GM19468 (cell line): ENCODE measurements around the gene RBM47.
"Not testable (repeated sequence)": the region's sequence is repeated elsewhere in the genome, so short reads cannot be mapped to it uniquely, and the experiment has no call there.

Source experiments
- ATAC-seq: cut with Tn5 transposase; IDR thresholded peaks from one replicate; pipeline ENCODE4 v1.9.1; 2021; ENCODE audit warnings: mild to moderate bottlenecking, moderate library complexity, moderate number of reproducible peaks; ENCODE audit not compliant: unreplicated experiment; ENCODE audit errors: extremely low read depth

The RBM47 gene

DNA sequence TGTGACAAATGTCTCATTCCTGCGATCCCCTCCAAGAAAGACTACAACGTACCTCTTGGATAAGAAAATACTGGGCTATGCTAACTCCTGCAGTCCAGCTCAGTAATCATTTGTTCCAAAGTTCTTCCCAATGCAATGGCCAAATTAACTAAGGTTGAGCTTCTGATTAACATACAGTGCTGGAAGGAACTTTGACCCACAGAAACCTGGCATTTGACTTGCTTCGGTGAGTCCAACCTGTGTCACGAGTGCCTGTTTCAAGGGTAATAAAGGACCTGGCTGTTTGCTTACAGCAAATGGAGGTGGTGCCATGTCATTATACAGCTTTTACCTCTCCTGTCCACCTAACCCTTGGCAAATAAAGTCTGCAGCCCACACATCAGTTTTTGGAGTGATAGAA, 83.2 kb downstream of the RBM47 start:
- no peak for ATAC-seq

DNA sequence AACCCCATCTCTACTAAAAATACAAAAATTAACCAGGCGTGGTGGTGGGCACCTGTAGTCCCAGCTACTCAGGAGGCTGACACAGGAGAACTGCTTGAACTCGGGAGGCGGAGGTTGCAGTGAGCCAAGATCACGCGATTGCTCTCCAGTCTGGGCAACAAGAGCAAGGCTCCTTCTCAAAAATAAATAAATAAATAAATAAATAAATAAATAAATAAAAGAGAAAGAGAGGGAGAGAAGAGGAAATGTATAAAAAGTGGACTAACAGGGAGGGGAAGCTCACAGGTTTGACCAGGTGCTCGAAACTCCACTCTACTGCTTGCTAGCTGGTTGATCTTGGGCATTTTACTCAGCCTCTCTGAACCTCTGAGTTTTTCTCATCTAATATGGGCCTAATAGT, 84.2 kb downstream of the RBM47 start:
- ATAC-seq: not testable (repeated sequence)

DNA sequence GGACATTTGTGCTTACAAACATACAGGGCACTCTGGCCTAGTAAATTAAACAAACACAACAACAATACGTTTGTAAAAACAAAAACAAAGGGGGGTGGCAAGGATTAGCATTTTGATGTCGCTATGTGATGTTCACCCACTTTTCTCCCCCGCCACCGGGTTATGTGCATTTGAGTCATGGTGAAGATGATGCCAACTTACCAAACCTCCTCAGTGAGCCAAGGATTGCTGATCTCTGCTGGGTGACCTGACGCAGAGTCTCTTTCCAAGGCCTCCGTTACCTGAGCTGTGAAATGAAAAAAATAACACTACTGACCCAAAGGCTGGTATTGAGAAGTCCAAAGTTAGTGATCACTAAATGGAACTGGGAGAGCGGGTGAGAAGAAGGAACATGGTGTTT, 85.4 kb downstream of the RBM47 start:
- no peak for ATAC-seq

DNA sequence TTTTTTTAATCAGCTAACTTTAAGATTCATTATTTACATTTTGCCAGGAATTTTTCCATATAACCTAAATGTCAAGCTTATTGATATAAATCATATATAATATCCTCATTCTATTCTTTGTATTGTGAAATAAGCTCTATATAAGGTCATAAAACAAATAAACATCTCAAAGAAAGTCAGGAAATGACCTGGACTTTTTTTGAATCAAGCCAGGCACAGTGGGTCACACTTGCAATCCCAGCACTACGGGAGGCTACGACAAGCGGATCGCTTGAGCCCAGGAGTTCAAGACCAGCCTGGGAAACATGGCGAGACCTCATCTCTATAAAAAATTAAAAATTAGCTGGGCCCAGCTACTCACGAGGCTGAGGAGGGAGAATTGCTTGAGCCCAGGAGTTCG, 88.9 kb downstream of the RBM47 start:
- no peak for ATAC-seq

DNA sequence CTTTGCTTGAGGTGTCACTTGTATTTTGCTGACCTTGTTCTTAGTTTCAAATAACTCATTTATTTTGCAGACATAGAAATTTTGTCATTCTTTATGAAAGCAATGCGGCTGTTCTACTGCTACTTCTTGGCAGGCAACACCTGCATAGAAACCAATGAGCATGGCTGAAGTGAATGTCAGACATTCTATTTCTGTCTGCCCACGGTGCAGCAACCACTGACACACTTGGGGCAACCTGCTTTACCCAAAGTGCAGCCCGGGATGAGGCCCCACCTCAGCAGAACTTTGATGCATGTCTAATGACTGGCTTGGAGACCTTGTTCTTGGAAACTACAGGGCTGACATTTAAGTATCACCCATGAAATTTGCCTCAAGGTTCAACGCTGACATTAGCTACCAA, 93.6 kb downstream of the RBM47 start:
- no peak for ATAC-seq

DNA sequence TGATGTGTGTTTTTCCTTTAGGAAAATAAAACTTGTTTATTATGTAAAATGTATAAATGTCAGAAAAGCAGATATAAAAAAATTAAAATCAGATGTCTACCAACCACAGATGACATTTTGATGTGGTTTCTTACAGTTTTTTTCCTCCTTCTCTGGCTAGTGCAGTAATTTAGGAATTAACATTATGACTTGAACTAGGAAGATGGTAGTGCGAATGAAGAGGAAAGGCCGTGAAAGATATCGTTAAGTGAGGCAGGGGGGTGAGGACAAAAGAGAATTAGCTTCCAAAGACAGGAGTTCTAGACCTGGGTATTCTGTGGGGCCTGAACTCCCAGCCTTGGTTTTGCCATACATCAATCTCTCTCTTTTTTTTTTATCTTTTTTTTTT, 98.0 kb downstream of the RBM47 start:
- no peak for ATAC-seq

DNA sequence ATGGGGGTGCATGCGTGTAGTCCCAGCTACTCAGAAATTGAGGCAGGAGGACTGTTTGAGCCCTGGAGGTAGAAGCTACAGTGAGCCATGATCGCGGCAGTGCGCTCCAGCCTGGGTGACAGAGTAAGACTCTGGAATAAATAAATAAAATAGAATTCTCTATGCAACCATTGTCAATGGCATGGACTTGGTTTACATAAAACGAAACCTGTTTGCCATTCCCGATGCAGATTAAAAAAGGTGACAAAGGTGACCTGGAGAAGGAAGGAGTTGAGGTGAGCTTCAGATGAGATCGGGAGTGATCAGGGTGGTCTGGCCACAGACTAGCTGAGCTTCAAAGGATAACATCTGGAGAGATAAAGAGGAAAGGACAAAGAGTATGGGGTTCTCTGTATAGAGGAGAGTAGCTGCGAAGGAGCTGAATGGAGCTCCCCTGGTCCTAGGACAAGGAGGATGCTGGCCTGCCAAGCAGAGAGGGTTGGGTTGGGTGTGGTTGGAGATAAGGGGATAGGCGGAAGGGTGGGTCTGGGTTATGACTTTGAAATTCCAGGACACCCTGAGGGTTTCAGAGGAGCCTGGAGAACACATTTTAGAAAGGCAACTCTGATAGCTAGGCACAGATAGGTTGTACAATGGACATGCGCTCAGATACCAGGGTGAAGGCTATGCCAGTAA, 98.6 kb downstream of the RBM47 start:
- ATAC-seq: no peak

DNA sequence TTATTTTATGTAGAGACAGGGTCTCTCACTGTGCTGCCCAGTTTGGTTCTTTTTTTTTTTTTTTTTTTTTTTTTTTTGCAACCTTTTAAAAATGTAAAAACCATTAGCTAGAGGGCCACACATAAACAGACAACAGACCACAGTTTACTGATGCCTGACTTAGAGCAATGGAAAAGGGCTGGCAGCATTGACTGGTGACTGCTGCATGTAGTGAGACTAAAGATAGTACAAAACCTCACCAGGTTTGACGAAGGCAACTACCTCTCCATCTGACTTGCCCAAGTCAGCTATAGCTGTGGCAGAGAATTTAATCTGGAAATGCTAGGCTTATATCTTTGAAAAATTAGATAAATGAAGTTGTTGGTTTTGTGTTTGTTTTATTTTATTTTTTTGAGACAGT, 102.9 kb downstream of the RBM47 start:
- no peak for ATAC-seq

DNA sequence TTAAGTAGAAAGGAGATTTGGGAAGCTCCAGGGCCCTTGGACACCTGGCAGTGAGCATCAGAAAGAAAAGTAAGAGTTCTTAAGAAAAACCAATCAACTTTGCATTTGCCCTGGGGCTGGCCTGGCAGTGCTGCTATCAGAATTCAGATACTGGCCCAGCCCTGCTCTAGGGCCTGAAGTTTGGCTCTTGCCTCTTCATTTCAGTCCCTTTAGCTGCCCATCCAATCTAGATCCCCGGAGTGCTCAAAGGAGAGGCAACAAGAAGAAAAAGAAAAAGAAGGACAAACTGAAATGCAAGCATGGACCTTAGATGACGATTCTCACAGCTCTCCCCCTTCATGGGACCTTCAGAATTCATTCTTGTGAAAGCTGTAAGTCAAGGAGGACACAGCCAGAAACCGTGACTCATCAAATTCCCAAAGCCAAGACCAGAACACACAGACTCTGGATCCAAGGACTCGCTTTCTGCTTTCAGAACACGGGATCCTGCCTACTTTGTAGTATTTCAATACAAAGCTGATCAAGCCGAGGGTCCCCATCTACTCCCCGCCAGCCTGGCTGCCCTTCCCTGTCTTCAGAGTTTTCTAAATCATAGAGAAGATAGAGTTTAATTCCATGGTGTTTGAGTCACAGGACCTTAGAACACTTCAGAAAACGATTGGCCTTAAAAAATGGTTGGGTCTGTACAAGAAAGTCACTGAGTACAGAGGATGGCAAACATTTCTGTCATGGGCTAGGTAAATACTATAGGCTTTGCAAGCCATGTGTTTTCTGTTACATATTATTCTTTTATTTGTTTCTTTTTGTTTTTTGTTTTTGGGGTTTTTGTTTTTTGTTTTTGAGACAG, 103.7 kb downstream of the RBM47 start:
- no peak for ATAC-seq

DNA sequence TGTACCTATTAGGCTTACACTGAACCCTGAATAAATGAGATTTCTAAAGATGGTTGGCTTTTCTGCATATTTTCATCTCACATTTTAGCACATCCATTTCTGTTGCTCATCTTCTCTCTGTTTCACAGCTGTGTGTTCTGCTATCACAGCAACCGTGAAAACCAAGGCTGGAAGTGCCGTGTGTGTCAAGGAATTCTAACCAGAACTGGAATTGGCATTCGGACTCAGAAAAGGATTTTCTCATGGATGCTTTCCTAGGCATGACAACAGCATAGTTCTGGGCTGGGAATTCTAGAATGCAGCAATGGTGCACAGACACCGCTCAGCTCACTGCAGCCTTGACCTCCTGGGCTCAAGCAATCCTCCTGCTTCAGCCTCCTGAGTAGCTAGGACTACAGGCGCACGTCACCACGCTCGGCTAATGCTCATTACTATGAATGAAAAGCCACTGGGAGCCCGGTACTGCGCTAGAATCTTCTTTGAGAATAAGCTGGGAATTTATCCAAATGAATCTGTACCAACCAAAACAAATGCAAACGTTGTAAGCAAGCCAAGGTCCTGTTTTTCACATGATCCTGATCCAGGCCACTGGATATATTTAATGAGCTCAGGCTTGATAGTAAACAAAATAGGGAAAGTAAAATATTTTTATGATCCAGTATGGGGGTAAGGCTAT, 105.2 kb downstream of the RBM47 start:
- ATAC-seq: no peak

DNA sequence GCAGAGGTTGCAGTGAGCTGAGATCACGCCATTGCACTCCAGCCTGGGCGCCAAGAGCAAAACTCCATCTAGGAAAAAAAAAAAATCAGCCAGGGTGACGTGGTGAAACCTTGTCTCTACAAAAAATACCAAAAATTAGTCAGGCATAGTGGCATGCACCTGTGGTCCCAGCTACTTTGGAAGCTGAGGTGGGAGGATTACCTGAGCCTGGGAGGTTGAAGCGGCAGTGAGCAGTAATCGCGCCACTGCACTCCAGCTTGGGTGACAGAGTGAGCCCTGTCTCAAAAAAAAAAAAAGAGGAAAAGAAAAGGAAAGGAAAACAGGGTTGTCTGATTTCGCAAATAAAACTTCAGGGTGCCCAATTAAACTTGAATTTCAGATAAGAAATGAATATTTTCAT, 106.1 kb downstream of the RBM47 start:
- no peak for ATAC-seq

DNA sequence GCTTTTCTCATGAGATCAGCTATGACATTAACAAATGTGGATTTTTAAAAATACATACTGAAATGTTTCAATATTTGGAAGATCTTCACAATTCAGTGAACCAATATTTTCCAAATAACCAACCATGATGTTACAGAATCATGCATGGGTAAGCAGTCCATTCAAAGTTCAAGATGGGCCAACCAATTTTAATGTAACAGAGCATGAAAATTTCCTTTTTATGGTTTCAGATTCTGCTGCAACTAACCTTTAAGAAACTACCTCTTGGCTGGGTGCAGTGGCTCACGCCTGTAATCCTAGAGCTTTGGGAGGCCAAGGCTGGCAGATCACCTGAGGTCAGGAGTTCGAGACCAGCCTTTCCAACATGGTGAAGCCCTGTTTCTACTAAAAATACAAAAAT, 107.7 kb downstream of the RBM47 start:
- ATAC-seq: no peak

DNA sequence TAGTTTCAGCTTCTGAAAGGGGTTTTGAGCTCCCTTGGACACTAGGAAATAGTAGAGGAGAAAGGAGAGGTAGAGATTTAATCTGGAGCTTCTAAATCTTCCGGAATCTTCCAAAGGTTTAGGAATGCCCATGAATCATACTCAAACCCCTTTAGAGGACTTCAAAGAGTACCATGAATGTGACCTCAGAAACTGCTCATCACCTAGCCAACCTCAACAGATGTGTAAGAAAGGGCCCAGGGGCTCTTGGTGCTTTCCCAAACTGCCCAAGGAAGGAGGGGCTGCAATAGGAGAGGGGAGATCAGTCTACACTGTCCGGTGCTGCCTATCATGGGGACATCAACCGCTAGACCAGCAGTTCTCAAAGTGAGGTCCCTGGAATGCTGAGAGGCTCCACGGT, 109.1 kb downstream of the RBM47 start:
- no peak for ATAC-seq

DNA sequence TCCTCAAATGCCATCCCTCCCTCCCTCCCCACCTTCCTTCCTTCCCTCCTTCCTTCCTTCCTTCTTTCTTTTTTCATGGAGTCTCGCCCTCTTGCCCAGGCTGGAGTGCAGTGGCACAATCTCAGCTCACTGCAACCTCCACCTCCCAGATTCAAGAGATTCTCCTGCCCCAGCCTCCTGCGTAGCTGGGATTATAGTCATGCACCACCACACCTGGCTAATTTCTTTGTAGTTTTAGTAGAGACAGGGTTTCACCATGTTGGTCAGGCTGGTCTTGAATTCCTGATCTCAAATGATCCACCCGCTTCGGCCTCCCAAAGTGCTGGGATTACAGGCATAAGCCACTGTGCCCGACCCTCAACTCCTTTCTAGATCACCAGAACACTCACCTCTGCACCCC, 112.6 kb downstream of the RBM47 start:
- not testable (repeated sequence) for ATAC-seq

DNA sequence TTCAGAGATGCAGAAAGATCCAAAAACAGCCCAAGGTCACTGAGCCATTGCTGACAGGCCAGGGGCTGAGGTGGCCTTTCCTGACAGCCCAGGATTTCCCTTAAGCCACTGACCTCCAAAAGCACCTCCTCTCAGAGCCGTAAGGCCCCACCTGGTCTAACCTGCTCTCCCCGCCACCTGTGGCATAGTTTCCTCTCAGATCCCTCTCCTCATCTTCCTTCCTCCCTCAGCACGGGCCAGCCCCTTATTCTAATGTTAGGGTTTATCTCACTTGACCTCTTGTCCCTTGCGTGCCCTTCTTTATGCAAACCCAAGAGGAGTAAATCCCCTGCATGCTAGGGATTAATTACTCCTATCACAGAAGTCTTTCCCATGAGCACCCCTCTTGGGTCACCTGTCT, 113.0 kb downstream of the RBM47 start:
- ATAC-seq: no peak

DNA sequence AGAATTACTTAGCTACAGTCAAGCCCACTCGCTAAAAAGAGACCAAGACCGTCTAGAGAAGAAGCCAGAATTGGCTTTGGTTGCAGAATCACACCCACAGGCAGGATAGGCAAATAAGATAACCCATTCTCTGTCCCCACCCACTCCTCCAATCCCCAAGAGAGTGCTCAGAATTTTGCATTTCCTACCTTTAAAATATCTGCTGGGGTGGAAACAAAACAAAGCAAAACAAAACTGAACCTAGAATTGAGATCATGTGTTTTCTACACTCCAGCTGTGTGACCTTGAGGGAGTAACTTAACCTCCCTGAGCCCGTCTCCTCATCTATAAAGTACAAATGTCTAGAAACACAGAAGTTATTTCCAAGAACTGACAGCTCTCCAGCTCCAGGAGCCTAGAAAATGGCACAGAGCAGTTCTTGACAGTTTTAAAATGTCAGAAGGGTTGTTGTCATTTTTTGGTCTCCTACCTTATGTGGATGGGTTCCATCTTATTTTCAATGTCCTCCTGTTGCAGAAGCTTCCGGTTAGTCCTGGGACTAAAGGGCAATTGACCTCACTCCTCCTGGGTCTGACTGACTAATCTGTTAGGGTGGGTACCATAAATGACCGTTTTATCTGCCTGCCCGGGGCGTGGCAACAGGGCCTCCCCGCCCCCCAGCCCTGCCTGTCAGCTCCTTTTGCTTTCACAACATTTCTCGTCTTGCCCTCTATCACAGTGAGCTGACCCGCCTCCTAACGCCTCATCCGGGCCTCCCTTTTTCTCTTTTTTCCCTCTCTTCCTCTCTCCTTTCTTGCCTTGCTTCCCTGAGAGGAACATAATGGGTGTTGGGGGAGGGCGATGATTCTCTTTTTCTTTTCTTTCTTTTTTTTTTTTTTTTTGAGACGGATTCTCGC, 114.0 kb downstream of the RBM47 start:
- ATAC-seq: peak; percentile 75

DNA sequence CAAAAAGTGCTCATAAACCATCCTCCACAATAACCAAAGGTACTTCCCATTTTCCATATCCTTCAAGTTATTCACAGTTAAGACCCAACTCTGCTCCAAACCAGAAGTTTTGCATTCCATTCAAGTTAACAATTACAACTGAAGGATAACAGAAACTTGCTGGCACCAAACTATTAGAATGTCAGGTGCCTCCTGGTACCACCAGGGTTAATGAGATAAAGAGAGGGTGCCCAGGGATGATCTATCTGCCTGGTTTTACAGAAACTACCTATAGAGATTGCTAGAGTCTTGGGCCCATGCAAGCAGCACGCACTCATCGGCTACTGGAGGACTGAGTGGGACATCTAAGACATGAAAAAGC, 114.6 kb downstream of the RBM47 start:
- no peak for ATAC-seq

DNA sequence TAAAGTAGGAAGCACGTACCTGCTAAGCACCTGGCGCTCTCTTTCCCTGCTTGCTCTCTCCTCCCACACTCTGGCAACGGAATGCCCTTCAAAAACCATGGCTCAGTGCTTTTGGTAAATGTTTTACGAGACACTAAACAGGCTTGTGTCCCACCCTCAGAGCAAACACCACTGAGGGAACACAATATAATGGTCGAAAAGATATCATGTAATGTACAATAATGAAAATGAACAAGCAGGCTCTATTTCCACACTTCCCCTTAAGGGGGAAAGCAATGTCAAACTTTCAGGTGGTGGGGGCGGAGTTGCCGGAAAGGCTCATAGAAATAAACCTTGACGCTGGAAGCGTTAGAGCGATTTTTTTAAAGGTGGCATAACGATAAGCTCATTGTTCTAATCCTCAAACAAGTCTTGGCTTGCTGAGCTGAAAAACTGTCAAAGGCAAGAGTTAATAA, 115.1 kb downstream of the RBM47 start:
- no peak for ATAC-seq

DNA sequence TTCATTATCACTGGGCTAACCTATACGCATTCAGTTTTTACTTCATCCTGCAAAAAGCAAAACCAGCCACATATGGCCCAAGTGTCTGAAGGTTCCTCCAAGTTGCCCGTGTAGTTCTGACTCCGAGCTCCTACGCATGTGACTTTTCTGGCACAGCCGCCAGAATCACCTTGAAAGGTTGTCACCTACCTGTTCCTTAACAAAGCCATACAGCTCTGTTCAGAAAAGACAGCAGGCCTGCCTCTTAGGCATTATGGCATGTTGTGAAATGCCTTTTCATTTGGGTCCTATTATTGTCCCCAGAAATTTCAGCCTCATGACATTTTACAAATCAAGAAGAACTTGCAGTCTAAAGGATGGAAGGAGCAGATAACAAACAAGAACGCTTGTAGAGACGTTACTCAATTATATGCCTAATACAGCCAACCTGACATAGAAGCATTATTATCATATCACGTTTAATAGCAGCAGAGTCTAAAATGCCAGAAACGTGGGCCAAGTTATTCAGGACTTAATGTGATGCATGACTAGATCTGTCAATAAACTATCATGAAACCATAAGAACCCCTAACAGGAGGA, 118.5 kb downstream of the RBM47 start:
- no peak for ATAC-seq

DNA sequence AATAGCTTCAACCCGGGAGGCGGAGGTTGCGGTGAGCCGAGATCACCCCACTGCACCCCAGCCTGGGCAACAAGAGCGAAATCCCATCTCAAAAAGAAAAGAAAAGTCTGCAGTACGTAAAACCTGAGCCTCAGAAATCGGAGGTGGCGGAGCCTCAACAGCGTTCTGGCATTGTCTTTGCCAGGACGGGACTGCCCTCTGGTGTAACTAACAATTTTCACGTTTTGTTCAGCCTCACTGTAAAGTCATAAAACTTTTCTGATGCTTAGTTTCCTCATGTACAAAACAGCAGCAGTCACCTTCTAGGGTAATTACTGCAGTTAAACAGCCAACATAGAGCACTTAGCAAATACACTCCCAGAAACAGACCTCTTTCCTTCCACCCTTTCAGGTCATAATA, 121.7 kb downstream of the RBM47 start:
- no peak for ATAC-seq
